Measurements from ENCODE around the gene HHATL. TPM values are rescaled to one million over a fixed set of nuclear protein-coding genes. Genes with fewer than 3 reads are reported as not detected.
"Not testable (repeated sequence)": the region's sequence is repeated elsewhere in the genome, so short reads cannot be mapped to it uniquely, and the experiment has no call there.

The HHATL gene
- polyA plus RNA-seq, 1 experiment = not detected

DNA sequence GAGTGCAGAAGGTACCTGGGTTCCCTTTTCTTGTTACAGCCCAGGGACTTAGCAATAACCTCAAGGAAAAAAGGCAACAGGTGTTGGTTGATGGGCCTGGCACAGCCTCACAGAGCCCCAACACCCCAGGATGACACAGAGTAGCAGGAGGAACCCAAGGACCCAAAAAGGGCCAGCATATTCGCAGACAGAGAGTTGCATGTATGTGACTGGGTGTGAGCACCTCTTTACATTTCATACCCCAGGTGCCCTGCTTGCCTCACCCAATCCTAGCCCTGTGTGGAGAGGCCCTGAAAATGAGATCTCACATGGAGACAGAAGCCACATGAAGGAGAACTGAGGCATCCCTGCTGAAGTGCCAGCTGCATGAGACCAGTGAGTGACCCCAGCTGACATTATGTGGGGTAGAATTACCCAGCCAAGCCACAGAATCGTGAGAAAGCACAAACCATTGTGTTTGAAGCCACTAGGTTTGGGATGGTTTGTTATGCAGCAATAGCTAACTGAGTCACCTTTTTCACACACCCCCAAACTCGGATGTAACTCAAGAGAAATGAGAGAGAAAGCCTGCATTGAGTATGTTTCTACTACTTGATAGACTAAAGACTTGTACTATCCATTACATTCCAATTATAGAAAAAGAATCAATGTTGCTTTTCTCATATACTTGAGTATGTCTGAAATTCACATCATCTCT lies 26.2 kb upstream of the HHATL start:
- TF ChIP-seq, protein P1, sequence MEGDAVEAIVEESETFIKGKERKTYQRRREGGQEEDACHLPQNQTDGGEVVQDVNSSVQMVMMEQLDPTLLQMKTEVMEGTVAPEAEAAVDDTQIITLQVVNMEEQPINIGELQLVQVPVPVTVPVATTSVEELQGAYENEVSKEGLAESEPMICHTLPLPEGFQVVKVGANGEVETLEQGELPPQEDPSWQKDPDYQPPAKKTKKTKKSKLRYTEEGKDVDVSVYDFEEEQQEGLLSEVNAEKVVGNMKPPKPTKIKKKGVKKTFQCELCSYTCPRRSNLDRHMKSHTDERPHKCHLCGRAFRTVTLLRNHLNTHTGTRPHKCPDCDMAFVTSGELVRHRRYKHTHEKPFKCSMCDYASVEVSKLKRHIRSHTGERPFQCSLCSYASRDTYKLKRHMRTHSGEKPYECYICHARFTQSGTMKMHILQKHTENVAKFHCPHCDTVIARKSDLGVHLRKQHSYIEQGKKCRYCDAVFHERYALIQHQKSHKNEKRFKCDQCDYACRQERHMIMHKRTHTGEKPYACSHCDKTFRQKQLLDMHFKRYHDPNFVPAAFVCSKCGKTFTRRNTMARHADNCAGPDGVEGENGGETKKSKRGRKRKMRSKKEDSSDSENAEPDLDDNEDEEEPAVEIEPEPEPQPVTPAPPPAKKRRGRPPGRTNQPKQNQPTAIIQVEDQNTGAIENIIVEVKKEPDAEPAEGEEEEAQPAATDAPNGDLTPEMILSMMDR (IDR thresholded peaks at IDR 0.05; ENCODE audit: insufficient read depth, low read depth, low read length) = no peak
- Histone ChIP-seq H3K4me3 (ENCODE audit: low read depth, low read length) (no peak overlapping the region), H3K36me3 (ENCODE audit: control insufficient read depth, insufficient read depth, low read length) (no peaks in the 10 kb centered on the region), H3K27me3 (ENCODE audit: control insufficient read depth, insufficient read depth, low read length) (peaks cover 2% of the 10 kb centered on the region; the same call in 1 of the 2 replicates)
- DNase-seq (ENCODE audit: low read depth) = no peak
- POLR2A ChIA-PET = no interaction called here
- CTCF ChIA-PET = interaction anchor here (0.6 to 1.5 kb wide), 3 partner anchors 12 to 16 kb away, joined by 3 to 6 read pairs (median 3); no protein-coding TSS in a partner anchor

DNA sequence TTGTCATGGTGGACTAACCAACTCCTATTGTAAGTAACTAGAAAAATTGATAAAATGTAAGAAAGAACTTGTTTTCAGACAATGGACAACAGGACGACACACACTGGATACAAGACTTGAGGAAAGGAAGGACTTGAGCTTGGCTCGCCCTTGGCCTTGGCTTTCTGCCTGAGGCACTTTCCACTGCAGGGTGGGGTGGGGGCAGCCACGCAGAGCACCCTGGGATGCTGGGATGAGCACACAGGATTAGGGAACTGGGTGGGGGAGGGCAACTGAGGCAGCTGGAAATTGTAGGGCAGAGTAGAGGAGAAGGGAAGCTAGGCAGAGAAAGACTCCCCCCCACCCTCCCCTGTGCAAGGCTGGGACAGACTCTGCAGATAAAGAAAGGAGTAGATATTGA lies 25.5 kb upstream of the HHATL start:
- CTCF ChIA-PET = no interaction called here
- DNase-seq (ENCODE audit: low read depth) = no peak
- no peak overlapping the region for H3K4me3 ChIP-seq (ENCODE audit: low read depth, low read length)
- TF ChIP-seq, protein P1 (IDR thresholded peaks at IDR 0.05; ENCODE audit: insufficient read depth, low read depth, low read length) = no peak
- POLR2A ChIA-PET = no interaction called here
- peaks cover 2% of the 10 kb centered on the region; the same call in 1 of the 2 replicates for H3K27me3 ChIP-seq (ENCODE audit: control insufficient read depth, insufficient read depth, low read length)
- H3K36me3 ChIP-seq (ENCODE audit: control insufficient read depth, insufficient read depth, low read length) = no peaks in the 10 kb centered on the region

DNA sequence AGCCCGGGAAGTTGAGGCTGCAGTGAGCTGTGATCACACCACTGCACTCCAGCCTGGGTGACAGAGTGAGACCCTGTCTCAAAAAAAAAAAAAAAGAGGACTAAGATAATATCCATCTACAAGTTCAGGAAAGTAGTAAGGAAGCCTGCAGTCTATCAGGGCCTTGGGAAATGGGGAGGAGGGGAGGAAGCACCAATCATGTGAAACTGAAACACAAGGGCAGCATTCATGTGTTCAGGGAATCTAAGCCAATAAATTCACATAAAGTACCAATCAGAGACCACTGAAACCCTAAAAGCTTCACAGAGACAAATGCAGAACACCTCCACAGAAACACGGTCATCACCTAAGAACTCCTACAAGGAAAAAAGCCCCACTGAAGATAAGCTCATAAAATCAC lies 22.9 kb upstream of the HHATL start:
- CTCF ChIA-PET = no interaction called here
- no peak for DNase-seq (ENCODE audit: low read depth)
- H3K27me3 ChIP-seq (ENCODE audit: control insufficient read depth, insufficient read depth, low read length) = peaks cover 2% of the 10 kb centered on the region; the same call in 1 of the 2 replicates
- POLR2A ChIA-PET = no interaction called here
- TF ChIP-seq, protein P1 (IDR thresholded peaks at IDR 0.05; ENCODE audit: insufficient read depth, low read depth, low read length) = no peak
- H3K4me3 ChIP-seq (ENCODE audit: low read depth, low read length) = no peak overlapping the region
- H3K36me3 ChIP-seq (ENCODE audit: control insufficient read depth, insufficient read depth, low read length) = no peaks in the 10 kb centered on the region

DNA sequence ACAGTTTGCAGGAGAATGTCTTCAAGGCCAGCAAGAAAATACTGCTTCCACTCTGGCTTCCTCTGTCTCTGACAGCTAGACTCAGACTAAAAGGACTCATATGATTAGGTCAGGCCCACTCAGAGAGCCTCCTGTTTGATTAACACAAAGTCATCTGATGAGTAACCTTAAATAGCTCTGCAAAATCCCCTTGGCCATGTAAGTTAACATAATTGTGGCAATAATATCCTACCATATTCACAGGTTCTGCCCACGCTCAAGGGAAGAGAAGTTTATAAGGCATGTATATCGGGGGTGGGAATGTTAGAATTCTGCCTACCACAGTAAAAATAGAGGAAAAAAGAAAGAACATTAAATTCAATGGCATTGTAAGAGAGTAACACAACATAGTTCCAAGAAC lies 20.6 kb upstream of the HHATL start:
- no peaks in the 10 kb centered on the region for H3K36me3 ChIP-seq (ENCODE audit: control insufficient read depth, insufficient read depth, low read length)
- DNase-seq (ENCODE audit: low read depth) = no peak
- CTCF ChIA-PET = interaction anchor here (1.4 kb wide), 1 partner anchor 21 kb away, joined by 4 read pairs; no protein-coding TSS in a partner anchor
- H3K27me3 ChIP-seq (ENCODE audit: control insufficient read depth, insufficient read depth, low read length) = peaks cover 3% of the 10 kb centered on the region; the same call in 1 of the 2 replicates
- no peak overlapping the region for H3K4me3 ChIP-seq (ENCODE audit: low read depth, low read length)
- POLR2A ChIA-PET = no interaction called here
- TF ChIP-seq, protein P1 (IDR thresholded peaks at IDR 0.05; ENCODE audit: insufficient read depth, low read depth, low read length) = no peak

DNA sequence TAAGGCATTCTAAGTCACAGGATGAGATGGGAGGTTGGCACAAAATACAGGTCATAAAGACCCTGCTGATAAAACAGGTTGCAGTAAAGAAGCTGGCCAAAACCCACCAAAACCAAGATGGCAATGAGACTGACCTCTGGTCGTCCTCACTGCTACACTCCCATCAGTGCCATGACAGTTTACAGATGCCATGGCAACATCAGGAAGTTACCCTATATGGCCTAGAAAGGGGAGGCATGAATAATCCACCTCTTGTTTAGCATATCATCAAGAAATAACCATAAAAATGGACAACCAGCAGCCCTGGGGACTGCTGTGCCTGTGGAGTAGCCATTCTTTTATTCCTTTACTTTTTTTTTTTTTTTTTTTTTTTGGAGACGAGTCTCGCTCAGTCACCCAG lies 19.8 kb upstream of the HHATL start:
- H3K27me3 ChIP-seq (ENCODE audit: control insufficient read depth, insufficient read depth, low read length); DNase-seq (ENCODE audit: low read depth); POLR2A ChIA-PET; H3K4me3 ChIP-seq (ENCODE audit: low read depth, low read length); H3K36me3 ChIP-seq (ENCODE audit: control insufficient read depth, insufficient read depth, low read length): not testable (repeated sequence)
- CTCF ChIA-PET = interaction anchor here (0.8 to 1.3 kb wide), 2 partner anchors 11 to 31 kb away, joined by 3 to 4 read pairs; no protein-coding TSS in a partner anchor

Data from BJ (cell line).